Measurements from ENCODE around the gene BPIFB6.

BPIFB6 gene

GRCh38 chr20:33016581-33017109 is 14.8 kb upstream of the BPIFB6 start:
- no peak for DNase-seq

- DNase-seq: no peak
Measured at GRCh38 chr20:33017542-33017941, 13.9 kb upstream of the BPIFB6 start.

GRCh38 chr20:33018169-33018931 is 13.1 kb upstream of the BPIFB6 start:
- DNase-seq: no peak

GRCh38 chr20:33019465-33020277 is 11.8 kb upstream of the BPIFB6 start:
- no peak for DNase-seq

DNA sequence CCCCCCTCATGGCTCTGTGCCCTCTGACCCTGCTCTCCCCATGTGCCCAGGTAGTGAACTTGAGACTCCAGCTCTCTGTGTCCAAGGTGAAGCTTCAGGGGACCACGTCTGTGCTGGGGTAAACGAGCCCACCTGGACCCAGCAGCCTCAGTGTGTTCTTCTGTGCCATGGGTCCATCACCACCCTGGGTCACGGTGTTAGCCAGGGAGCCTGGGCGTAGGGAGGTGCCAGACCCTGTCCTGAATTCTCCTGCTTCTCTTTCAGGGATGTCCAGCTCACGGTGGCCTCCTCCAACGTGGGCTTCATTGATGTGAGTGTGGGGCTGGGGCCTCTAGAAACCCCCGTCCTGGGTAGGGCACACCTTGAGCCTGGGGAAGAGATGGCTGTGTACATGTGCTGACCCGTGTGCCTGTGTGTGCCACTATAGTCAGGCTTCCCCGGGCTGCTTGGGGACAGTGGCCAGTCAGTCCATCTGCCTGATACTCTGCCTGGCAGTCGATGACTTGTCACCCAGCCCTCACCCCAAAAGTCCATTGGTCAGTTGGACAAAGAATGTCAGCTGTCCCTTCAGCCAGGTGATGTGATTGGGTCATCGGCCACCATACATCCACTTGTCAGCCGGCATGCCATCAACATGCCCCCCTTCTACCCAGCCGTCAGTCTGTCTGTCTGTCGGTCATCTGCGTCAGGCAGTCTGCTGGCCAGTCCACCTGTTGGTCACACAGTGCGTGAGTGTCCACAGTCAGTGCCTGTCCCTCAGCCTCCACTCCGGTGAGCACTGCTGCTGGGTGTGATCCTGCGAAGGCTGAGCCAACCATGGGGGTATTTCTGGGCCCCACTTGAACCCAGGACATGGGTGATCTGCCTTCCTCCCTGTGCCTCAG is 10.9 kb upstream of the BPIFB6 start:
- no peak for DNase-seq

DNA sequence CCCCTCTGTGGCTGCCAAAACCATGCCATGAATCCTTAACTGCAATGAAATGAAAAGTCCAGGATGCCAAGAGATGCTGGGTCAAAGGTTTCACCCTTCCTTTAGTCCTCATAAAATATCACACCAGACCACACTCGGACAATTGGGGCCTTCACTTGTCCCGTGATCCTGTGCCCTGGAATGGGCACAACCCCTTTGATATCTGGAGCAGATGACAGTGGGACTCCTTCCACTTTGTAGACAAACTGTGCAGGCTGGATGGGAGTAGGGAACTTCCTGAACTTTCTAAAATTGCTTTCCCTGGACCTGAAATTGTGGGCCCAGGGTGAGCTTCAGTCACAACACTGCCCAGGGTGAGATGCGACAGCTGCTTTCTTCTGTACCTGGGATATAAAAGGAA is 9.6 kb upstream of the BPIFB6 start:
- DNase-seq: no peak

DNA sequence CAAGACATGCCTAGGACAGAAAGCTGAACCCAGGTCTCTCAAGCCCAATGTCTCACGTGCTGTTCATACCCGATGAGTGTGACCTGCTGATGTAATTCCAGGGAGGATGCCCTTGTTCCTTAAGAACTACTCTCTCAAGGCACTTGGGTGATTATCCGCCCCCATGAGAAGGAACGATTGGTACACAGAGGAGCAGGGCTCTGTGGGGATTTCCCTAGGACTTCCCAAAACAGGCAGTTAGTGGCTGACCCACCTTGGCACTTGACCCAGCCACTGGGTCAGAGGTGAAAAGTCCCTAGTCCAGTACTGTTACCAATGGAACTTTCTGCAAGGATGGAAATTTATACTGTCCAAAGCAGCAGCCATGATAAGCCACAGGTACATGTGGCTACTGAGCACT is 9.2 kb upstream of the BPIFB6 start:
- no peak for DNase-seq

GRCh38 chr20:33022694-33023438 is 8.6 kb upstream of the BPIFB6 start:
- DNase-seq: no peak

DNA sequence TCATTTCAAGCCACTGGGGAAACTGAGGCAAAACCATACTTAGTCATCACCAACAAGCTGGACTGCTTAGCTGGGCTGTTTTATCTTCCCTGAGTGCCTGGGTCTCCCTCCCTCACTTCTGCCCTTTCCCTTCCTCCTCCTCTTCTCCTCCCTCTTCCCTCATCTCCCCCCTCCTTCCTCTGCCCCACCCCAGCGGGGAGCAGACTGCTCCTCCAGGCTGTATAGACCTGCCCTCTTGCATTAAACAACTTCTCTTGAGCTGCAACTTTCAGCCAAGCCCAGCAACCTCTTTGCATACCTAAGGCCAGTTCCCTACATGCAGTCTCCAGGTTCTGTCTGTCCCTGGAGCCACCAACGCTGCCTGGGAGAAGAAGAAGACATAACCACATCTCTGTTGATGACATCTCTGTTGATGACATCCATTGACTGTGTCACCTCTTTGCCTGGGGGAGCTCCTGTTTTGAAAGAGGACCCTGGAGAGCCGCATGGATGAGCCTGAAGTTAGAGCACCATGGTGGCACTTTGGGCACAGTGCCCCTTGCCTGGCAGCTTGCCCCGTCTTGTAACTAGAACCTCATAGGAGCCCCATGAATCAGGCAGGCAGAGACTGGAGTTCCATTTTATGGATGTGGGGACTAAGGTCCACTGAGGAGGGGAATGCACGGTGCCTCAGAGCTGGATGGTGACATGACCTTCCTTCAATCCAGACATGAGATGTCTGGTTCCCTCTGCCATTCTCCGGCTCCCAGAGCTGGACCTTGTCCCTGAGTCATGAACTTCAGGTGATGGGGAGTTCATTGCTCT is 7.8 kb upstream of the BPIFB6 start:
- no peak for DNase-seq

- no peak for DNase-seq
Measured at GRCh38 chr20:33024243-33024560, 7.2 kb upstream of the BPIFB6 start.

DNA sequence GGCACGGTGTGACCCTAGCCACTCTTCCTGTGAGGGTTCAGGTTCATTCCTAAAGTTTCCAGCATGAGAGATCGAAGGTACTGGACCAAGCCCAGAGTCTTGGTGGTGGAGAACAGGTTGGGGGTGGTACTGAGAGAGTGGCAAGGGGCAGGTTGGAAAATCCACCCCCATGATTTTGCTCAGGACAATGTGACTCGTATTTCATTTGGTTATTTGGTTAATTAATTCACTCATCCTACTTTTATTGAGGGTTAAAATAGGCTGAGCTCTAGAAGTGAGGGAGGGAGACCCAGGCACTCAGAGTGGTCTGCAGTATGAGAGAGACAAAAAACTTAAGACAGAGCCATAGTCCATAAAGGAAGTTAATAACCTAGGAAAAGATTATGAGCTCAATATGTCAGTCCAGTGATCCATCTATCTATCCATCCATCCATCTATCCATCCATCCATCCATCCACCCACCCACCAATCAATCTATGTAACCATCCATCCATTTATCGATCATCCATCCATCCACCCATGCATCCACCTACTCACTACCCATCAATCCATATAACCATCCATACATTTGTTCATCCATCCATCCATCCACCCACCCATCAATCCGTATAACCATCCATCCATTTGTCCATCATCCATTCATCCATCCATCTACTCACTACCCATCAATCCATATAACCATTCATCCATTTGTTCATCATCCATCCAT is 6.7 kb upstream of the BPIFB6 start:
- no peak for DNase-seq

DNA sequence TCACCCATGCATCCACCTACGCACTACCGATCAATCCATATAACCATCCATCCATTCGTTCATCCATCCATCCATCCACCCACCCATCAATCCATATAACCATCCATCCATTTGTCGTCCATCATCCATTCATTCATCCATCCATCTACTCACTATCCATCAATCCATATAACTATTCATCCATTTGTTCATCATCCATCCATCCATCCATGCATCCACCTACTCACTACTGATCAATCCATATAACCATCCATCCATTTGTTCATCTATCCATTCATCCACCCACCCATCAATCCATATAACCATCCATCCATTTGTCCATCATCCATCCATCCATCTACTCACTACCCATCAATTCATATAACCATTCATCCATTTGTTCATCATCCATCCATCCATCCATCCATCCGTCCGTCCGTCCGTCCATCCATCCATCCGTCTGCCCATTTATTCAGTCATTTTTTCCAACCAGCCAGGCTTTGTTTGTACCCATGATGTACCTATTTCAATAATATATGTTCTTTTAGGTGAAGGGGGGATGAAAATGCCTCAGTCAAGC is 6.1 kb upstream of the BPIFB6 start:
- no peak for DNase-seq

DNA sequence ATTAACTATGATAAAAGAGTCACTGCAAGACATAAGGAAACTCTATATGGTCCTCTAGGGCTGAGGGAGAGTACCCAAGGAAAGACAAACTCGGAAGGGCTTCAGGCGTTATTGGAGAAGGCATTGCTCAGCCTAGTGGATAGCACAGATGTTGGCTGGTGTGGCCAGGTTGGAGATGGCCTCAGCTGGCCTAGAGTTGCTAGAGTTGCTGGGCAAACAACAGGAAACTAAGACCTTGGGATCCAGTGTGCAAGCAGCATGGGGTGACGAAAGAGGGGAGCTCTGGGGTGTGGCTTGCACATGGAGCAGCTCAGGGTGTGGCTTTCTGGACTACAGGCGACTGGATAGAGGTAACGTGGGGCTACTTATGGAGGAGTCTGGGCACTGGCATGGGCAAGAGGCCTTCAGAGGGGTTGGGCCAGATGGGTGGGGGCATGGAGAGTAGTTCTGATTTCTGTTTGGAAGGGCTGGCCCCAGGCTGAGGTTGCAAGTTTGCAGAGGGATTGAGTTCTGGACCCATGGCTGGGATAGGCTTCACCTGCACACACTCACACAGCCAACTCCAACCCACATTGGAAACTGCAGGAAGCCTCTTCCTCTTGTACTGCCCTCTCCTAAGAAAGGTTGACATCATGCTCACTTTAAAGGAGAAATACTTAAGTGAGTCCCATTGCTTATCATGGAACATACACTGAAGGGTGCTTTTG is 5.2 kb upstream of the BPIFB6 start:
- DNase-seq: no peak

GRCh38 chr20:33026779-33027759 is 4.4 kb upstream of the BPIFB6 start:
- DNase-seq: no peak

DNA sequence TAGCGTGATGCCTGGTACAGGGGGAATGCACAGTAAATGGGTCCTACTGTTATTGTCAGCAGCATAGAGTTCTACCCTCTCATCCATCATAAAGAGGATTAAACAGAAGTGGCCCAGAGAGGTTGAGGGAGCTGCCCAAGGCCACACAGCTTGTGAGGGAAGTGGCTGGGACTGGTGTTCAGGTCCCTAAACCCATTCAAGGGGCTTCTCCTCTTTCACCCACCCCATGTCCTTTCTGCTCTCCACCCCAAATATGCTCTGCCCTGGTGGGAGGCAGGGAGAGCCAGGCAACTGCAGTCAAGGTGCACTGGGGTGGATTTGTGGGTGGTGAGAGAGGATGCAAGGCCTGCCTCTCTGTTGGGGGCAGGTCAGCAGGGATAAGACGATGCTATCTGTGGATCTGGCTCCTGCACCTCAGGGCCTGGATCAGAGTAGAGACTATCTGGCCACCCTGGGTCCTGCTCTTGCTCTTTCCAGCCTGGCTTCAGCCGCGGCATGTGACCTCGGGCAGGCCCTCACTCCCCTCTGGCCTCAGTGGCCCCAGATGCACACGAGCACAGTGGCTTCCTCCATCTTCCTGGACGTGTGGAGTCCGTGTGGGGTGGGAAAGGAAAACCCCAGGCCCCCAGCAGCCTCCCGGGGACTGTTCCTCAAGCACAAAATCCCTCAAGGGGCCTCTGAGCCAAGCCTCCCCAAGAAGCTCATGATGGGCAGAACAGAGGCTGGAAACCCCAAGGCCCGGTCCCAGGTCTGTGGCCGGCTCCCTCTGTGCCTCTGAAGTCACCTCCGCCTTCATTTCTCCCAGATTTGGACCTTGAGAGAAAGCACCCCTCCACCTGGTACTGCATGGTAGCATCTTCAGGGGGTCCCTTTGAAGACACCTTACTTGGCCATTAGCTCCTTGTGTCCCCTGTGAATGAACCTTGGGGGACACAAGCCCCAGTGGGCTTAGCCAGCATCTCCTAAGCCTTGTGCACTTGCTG is 3.4 kb upstream of the BPIFB6 start:
- no peak for DNase-seq

DNA sequence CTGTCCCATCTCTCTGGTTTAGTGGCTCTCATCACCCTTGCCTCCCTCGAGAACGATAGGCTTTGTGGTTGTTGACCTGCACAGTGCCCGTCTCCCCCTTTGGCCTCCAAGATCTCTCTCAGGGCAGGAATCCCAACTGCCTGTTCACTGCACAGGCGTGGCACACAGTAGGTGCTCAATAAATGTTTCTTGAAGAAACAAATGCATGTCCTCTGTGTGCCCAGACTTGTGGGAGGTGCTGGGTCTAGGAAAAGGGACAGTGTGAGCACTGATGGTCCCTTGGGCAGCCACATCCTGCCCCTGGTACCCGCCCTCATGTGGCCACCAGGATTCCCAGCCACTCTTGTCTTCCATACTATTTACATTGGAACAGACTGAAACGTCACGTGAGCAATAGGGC is 2.6 kb upstream of the BPIFB6 start:
- DNase-seq: no peak

DNA sequence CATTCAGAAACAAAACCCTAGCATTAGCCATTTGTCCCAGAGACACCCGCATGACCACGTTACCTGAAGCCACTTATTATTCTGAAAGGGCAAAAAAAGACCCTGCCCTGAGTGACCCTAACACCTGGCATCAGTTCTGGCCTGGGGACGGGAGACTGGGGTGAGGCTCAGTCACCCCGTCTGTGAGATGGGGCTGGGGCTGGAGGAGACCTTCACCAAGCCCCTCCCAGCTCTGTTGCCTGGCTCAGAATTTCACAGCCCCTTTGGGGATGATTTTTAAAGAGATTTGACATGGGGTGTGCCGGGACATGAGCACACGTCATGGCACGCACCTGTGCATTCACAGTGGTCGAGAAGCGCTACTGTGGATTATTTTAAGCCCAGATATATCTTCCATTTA is 1.4 kb upstream of the BPIFB6 start:
- no peak for DNase-seq
